MM.1S (cell line): ENCODE data around the gene PGGHG.

ENCODE experiments used
- DNase-seq: peaks from one replicate; pipeline ENCODE4 v3.0.0-alpha.2; 2015
- H2AFZ ChIP-seq: fragments of 300-600 bp; sonication (generic); 2 replicates; pipeline ENCODE4 v1.6.0; 2016; ENCODE audit warnings: antibody characterized with exemption, low read length
- H3F3A ChIP-seq: fragments of 300-600 bp; sonication (generic); 2 replicates; pipeline ENCODE4 v1.6.1; 2016; ENCODE audit warnings: mild to moderate bottlenecking, antibody characterized with exemption, low read length, moderate library complexity, mixed read lengths; ENCODE audit not compliant: insufficient read depth
- H3K27ac ChIP-seq: fragments of 300-600 bp; sonication (generic); 2 replicates; pipeline ENCODE4 v1.5.1; 2016; ENCODE audit warnings: mild to moderate bottlenecking, low read length
- H3K27me3 ChIP-seq: fragments of 300-600 bp; sonication (generic); replicated peaks from 2 replicates; pipeline ENCODE4 v1.6.0; 2016; ENCODE audit warnings: low read length; ENCODE audit not compliant: insufficient read depth
- H3K36me3 ChIP-seq: fragments of 300-600 bp; sonication (generic); replicated peaks from 2 replicates; pipeline ENCODE4 v1.6.1; 2016; ENCODE audit warnings: mild to moderate bottlenecking, low read length, mixed read lengths; ENCODE audit not compliant: insufficient read depth
- H3K4me1 ChIP-seq: fragments of 300-600 bp; sonication (generic); 2 replicates; pipeline ENCODE4 v1.6.1; 2016; ENCODE audit warnings: low read length, mixed read lengths
- H3K4me2 ChIP-seq: fragments of 300-600 bp; sonication (generic); 2 replicates; pipeline ENCODE4 v1.6.0; 2016; ENCODE audit warnings: low read depth, low read length
- H3K4me3 ChIP-seq: fragments of 300-600 bp; sonication (generic); 2 replicates; pipeline ENCODE4 v1.5.1; 2016; ENCODE audit warnings: low read length, mixed read lengths
- H3K79me2 ChIP-seq: fragments of 300-600 bp; sonication (generic); 2 replicates; pipeline ENCODE4 v1.6.1; 2016; ENCODE audit warnings: mixed run types, low read length, mixed read lengths
- H3K9ac ChIP-seq: fragments of 300-600 bp; sonication (generic); 2 replicates; pipeline ENCODE4 v1.6.1; 2016; ENCODE audit warnings: low read length, mixed read lengths
- H3K9me2 ChIP-seq: fragments of 300-600 bp; sonication (generic); replicated peaks from 2 replicates; pipeline ENCODE4 v1.6.1; 2016; ENCODE audit warnings: mild to moderate bottlenecking, low read length, mixed read lengths; ENCODE audit not compliant: insufficient read depth
- H3K9me3 ChIP-seq: fragments of 300-600 bp; sonication (generic); replicated peaks from 2 replicates; pipeline ENCODE4 v1.6.1; 2016; ENCODE audit warnings: mild to moderate bottlenecking, low read length, mixed read lengths; ENCODE audit not compliant: insufficient read depth
- H4K20me1 ChIP-seq: fragments of 300-600 bp; sonication (generic); 2 replicates; pipeline ENCODE4 v1.6.1; 2016; ENCODE audit warnings: mild to moderate bottlenecking, low read length, moderate library complexity, mixed read lengths; ENCODE audit not compliant: insufficient read depth
- CTCF ChIP-seq: fragments of 300-600 bp; sonication (generic); IDR thresholded peaks from 2 replicates; pipeline ENCODE4 v1.5.1; 2016; ENCODE audit warnings: antibody characterized with exemption, low read length, mixed read lengths
- EZH2 ChIP-seq: fragments of 300-600 bp; sonication (generic); optimal IDR thresholded peaks from 2 replicates; pipeline ENCODE3; 2017; ENCODE audit warnings: low read depth, mild to moderate bottlenecking, antibody characterized with exemption, low read length, mixed read lengths
- EZH2phosphoT487 ChIP-seq: fragments of 300-600 bp; sonication (generic); IDR thresholded peaks from 2 replicates; pipeline ENCODE4 v1.6.1; 2018; ENCODE audit warnings: antibody characterized with exemption, low read length

PGGHG gene

GRCh38 chr11:288478-289397 lies at the start of gene PGGHG:
TSS of gene PGGHG (plus strand) at chr11:289126. CDS start at chr11:289817, 691 bp downstream.
- TF ChIP-seq EZH2phosphoT487 (no peak), EZH2 (no peak), CTCF (no peak)
- H2AFZ ChIP-seq, result peak within 1 kb of the TSS; percentile 94
- H3K4me2 ChIP-seq, result peak within 1 kb of the TSS; percentile 99
- no peaks in the 10 kb centered on the region for H4K20me1 ChIP-seq
- DNase-seq, result peak; percentile 49
- H3K9ac ChIP-seq, result peak within 1 kb of the TSS; percentile 53; the same call in 1 of the 2 replicates
- H3K79me2 ChIP-seq, result no peaks in the 10 kb centered on the region
- H3F3A ChIP-seq, result no peaks in the 10 kb centered on the region
- H3K36me3 ChIP-seq, result no peaks in the 10 kb centered on the region
- no peaks in the 10 kb centered on the region for H3K4me1 ChIP-seq
- no peaks in the 10 kb centered on the region for H3K9me2 ChIP-seq
- H3K4me3 ChIP-seq, result peak within 1 kb of the TSS; percentile 74
- H3K27ac ChIP-seq, result no peak within 1 kb of the TSS
- no peaks in the 10 kb centered on the region for H3K9me3 ChIP-seq
- H3K27me3 ChIP-seq, result peaks cover 17% of the 10 kb centered on the region

GRCh38 chr11:240315-240714 lies 48.6 kb upstream of the PGGHG start:
- H3K36me3 ChIP-seq, result peaks cover 14% of the 10 kb centered on the region
- no peak overlapping the region for H2AFZ ChIP-seq
- peaks cover 4% of the 10 kb centered on the region; the same call in 1 of the 2 replicates for H3F3A ChIP-seq
- H3K9me3 ChIP-seq, result no peaks in the 10 kb centered on the region
- H3K27me3 ChIP-seq, result no peaks in the 10 kb centered on the region
- no peak for TF ChIP-seq EZH2phosphoT487
- no peak for TF ChIP-seq CTCF
- TF ChIP-seq EZH2, result no peak
- DNase-seq, result no peak
- H3K9me2 ChIP-seq, result no peaks in the 10 kb centered on the region
- peaks cover 66% of the 10 kb centered on the region for H3K79me2 ChIP-seq
- H3K4me3 ChIP-seq, result no peak overlapping the region
- no peak overlapping the region for H3K4me2 ChIP-seq
- no peak overlapping the region for H3K27ac ChIP-seq
- H3K4me1 ChIP-seq, result peaks cover 11% of the 10 kb centered on the region
- no peak overlapping the region for H3K9ac ChIP-seq
- no peaks in the 10 kb centered on the region for H4K20me1 ChIP-seq

GRCh38 chr11:241634-242033 lies 47.3 kb upstream of the PGGHG start:
- H3K27me3 ChIP-seq, result no peaks in the 10 kb centered on the region
- no peak overlapping the region for H3K4me3 ChIP-seq
- no peaks in the 10 kb centered on the region for H3K9me3 ChIP-seq
- H4K20me1 ChIP-seq, result no peaks in the 10 kb centered on the region
- DNase-seq, result no peak
- no peak overlapping the region for H3K9ac ChIP-seq
- peaks cover 1% of the 10 kb centered on the region; the same call in 1 of the 2 replicates for H3F3A ChIP-seq
- TF ChIP-seq CTCF, result no peak
- no peak for TF ChIP-seq EZH2
- no peak for TF ChIP-seq EZH2phosphoT487
- H3K36me3 ChIP-seq, result peaks cover 14% of the 10 kb centered on the region
- no peak overlapping the region for H3K27ac ChIP-seq
- no peak overlapping the region for H3K4me2 ChIP-seq
- no peaks in the 10 kb centered on the region for H3K9me2 ChIP-seq
- peaks cover 66% of the 10 kb centered on the region for H3K79me2 ChIP-seq
- no peak overlapping the region for H2AFZ ChIP-seq
- H3K4me1 ChIP-seq, result peaks cover 8% of the 10 kb centered on the region
